Activated CD8-positive, alpha-beta memory T cell treated with anti-CD3 and anti-CD28 coated beads, Interleukin-2, amount 10 ng/mL, durations not matched to agents 7 days and 5 days (primary cell): ENCODE data around the gene ATRN. TPM values are rescaled to one million over a fixed set of nuclear protein-coding genes. Genes with fewer than 3 reads are reported as not detected.
"Not testable (repeated sequence)": the region's sequence is repeated elsewhere in the genome, so short reads cannot be mapped to it uniquely, and the experiment has no call there.

Experiments
- ATAC-seq: fragments of 150-1000 bp; cut with Tn5 transposase; one replicate; pipeline ENCODE4 v1.10.0; 2021; ENCODE audit warnings: moderate library complexity
- CTCF ChIA-PET: fragments of 350-600 bp; sonication (Branson Sonifier 250); formaldehyde crosslinking; loops from one replicate; lab custom pipeline; 2021; ENCODE audit warnings: antibody characterized with exemption; lab: Charles Lee
- DNase-seq: peaks from one replicate; pipeline ENCODE4 v3.0.0-alpha.2; 2020
- H3K27ac Mint-ChIP-seq: one replicate; pipeline ENCODE4 v1.8.0; 2021; ENCODE audit warnings: mild to moderate bottlenecking, mixed read lengths
- H3K27me3 Mint-ChIP-seq: one replicate; pipeline ENCODE4 v1.8.0; 2021; ENCODE audit warnings: mixed read lengths
- H3K36me3 Mint-ChIP-seq: one replicate; pipeline ENCODE4 v1.8.0; 2021; ENCODE audit warnings: mild to moderate bottlenecking, mixed read lengths
- H3K4me1 Mint-ChIP-seq: one replicate; pipeline ENCODE4 v1.8.0; 2021; ENCODE audit warnings: mixed read lengths
- H3K4me3 Mint-ChIP-seq: one replicate; pipeline ENCODE4 v1.8.0; 2021; ENCODE audit warnings: mild to moderate bottlenecking, moderate library complexity, mixed read lengths
- H3K9me3 Mint-ChIP-seq: one replicate; pipeline ENCODE4 v1.8.0; 2022; ENCODE audit warnings: low read depth, mixed read lengths
- total RNA-seq, 2 experiments: library from RNA; stranded (reverse); gene quantifications; one replicate each; pipeline ENCODE4 v1.2.3, GENCODE V29; 2021

The ATRN gene
- total RNA-seq, 2 experiments from 2014 or later, result 8.1 to 9.0 TPM

DNA sequence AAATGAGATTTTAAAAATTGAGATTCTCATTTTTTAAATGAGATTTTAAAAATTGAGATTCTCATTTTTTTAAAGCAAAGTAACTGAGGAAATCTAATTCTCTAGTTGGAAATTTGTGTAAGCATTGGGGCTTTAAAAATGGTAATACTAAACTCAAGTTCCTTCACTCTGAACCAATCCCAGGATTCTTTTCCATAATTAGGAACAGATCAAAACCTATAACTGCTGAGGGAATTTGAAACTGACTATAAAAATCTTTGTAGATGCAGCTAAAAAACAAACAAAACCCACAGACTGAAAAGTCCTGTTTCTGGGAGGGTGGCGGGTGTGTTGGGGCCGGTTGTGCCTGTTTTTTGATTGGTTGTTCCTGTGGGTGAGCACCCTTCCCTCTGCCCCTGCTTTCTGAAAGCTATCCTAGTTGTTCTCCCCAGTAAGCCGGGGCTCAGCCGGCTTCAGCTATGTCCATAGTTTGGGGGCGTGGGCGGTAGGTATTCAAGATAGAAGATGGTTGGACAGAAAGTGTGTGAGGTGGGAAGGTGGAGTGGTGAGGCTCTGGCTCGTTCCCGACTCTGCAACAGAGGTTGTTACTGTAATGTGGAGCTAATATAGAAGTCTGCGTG is 143.1 kb downstream of the ATRN start:
- no peak for DNase-seq
- Mint-ChIP-seq H3K27me3 (no peaks in the 10 kb centered on the region), H3K36me3 (no peaks in the 10 kb centered on the region), H3K27ac (no peak overlapping the region), H3K4me1 (no peaks in the 10 kb centered on the region), H3K9me3 (no peaks in the 10 kb centered on the region), H3K4me3 (no peak overlapping the region)
- CTCF ChIA-PET, result no interaction called here
- no peak for ATAC-seq

DNA sequence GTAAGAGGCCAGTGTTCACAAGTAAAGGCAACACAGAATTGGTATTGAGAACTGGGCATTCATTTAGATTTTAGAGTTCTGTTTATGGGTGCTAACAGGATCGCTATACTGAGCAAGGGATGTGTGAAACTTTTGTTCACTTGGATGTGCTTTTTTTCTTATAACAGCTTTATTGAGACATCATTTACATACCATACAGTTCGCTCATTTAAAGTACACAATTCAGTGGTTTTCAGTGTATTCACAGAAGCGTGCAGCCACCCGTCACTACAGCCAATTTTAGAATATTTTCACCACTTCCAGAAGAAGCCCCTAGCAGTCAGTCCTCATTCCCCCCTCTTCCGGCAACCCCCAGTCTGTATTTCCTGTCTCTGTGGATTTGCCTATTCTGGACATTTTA is 143.6 kb downstream of the ATRN start:
- Mint-ChIP-seq H3K27me3 (no peaks in the 10 kb centered on the region), H3K36me3 (no peaks in the 10 kb centered on the region), H3K4me1 (no peaks in the 10 kb centered on the region), H3K9me3 (no peaks in the 10 kb centered on the region), H3K27ac (no peak overlapping the region), H3K4me3 (no peak overlapping the region)
- no peak for ATAC-seq
- CTCF ChIA-PET, result no interaction called here
- no peak for DNase-seq

- H3K27ac Mint-ChIP-seq, ATAC-seq, H3K36me3 Mint-ChIP-seq, H3K27me3 Mint-ChIP-seq, H3K9me3 Mint-ChIP-seq, H3K4me1 Mint-ChIP-seq, DNase-seq, H3K4me3 Mint-ChIP-seq, CTCF ChIA-PET: not testable (repeated sequence)
Measured at GRCh38 chr20:3615171-3615840, 144.5 kb downstream of the ATRN start.

GRCh38 chr20:3616250-3616649 is 145.4 kb downstream of the ATRN start:
- H3K4me1 Mint-ChIP-seq, result no peaks in the 10 kb centered on the region
- ATAC-seq (no peak), DNase-seq (no peak)
- no peak overlapping the region for H3K4me3 Mint-ChIP-seq
- H3K9me3 Mint-ChIP-seq, result no peaks in the 10 kb centered on the region
- H3K27ac Mint-ChIP-seq, result no peak overlapping the region
- CTCF ChIA-PET, result no interaction called here
- H3K27me3 Mint-ChIP-seq, result no peaks in the 10 kb centered on the region
- no peaks in the 10 kb centered on the region for H3K36me3 Mint-ChIP-seq

GRCh38 chr20:3621111-3621510 is 150.3 kb downstream of the ATRN start:
- ATAC-seq, result no peak
- Mint-ChIP-seq H3K4me3 (no peak overlapping the region), H3K27ac (no peak overlapping the region), H3K27me3 (no peaks in the 10 kb centered on the region), H3K36me3 (no peaks in the 10 kb centered on the region), H3K4me1 (no peaks in the 10 kb centered on the region), H3K9me3 (no peaks in the 10 kb centered on the region)
- CTCF ChIA-PET, result no interaction called here
- no peak for DNase-seq

GRCh38 chr20:3622406-3622805 is 151.6 kb downstream of the ATRN start:
- ATAC-seq (no peak), DNase-seq (no peak)
- H3K9me3 Mint-ChIP-seq, result no peaks in the 10 kb centered on the region
- H3K27ac Mint-ChIP-seq, result no peak overlapping the region
- no peak overlapping the region for H3K4me3 Mint-ChIP-seq
- CTCF ChIA-PET, result no interaction called here
- no peaks in the 10 kb centered on the region for H3K27me3 Mint-ChIP-seq
- H3K36me3 Mint-ChIP-seq, result peaks cover 1% of the 10 kb centered on the region
- H3K4me1 Mint-ChIP-seq, result no peaks in the 10 kb centered on the region

GRCh38 chr20:3627476-3627875 is 156.7 kb downstream of the ATRN start:
- CTCF ChIA-PET, result no interaction called here
- no peak overlapping the region for H3K27ac Mint-ChIP-seq
- H3K4me3 Mint-ChIP-seq, result no peak overlapping the region
- ATAC-seq, result no peak
- no peaks in the 10 kb centered on the region for H3K4me1 Mint-ChIP-seq
- H3K9me3 Mint-ChIP-seq, result no peaks in the 10 kb centered on the region
- no peaks in the 10 kb centered on the region for H3K27me3 Mint-ChIP-seq
- DNase-seq, result no peak
- H3K36me3 Mint-ChIP-seq, result peaks cover 1% of the 10 kb centered on the region

- CTCF ChIA-PET, result no interaction called here
- DNase-seq (no peak), ATAC-seq (no peak)
- no peaks in the 10 kb centered on the region for H3K9me3 Mint-ChIP-seq
- H3K4me3 Mint-ChIP-seq, result no peak overlapping the region
- no peak overlapping the region for H3K27ac Mint-ChIP-seq
- H3K27me3 Mint-ChIP-seq, result no peaks in the 10 kb centered on the region
- peaks cover 1% of the 10 kb centered on the region for H3K36me3 Mint-ChIP-seq
- H3K4me1 Mint-ChIP-seq, result no peaks in the 10 kb centered on the region
Measured at GRCh38 chr20:3628502-3629314, 157.9 kb downstream of the ATRN start.

GRCh38 chr20:3629893-3630292 is 159.1 kb downstream of the ATRN start:
- no peak overlapping the region for H3K4me3 Mint-ChIP-seq

DNA sequence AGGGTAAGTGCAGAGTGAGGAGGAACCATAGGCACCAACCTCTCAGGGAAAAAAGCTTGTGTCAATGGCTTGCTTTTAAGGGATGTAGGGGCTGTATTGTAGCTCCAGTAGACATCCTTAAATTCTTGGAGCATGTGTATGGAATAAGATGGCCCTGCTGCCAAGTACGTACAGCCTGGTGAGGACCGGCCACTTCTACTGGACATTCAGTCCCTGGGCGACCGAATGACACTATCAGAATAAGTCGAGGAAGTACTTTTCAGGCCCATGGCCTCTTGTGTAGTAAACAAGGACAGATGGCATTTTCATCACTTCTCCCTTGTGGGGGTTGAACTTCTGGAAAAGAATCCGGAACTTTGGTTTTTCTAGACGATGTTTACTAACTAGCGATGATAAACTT is 159.6 kb downstream of the ATRN start:
- no peaks in the 10 kb centered on the region for H3K4me1 Mint-ChIP-seq
- no peaks in the 10 kb centered on the region for H3K9me3 Mint-ChIP-seq
- CTCF ChIA-PET, result interaction anchor here (1.2 to 1.6 kb wide), 3 partner anchors 46 to 73 kb away, joined by 3 to 9 read pairs (median 5); no protein-coding TSS in a partner anchor
- DNase-seq, result no peak
- no peak overlapping the region for H3K4me3 Mint-ChIP-seq
- ATAC-seq, result no peak
- H3K27me3 Mint-ChIP-seq, result no peaks in the 10 kb centered on the region
- H3K27ac Mint-ChIP-seq, result no peak overlapping the region
- peaks cover 1% of the 10 kb centered on the region for H3K36me3 Mint-ChIP-seq

More at GRCh38 chr20:3629893-3630292, 159.1 kb downstream of the ATRN start:
- DNase-seq, result no peak
- H3K9me3 Mint-ChIP-seq, result no peaks in the 10 kb centered on the region
- H3K4me1 Mint-ChIP-seq, result no peaks in the 10 kb centered on the region
- CTCF ChIA-PET, result interaction anchor here (1.2 to 1.6 kb wide), 2 partner anchors 47 to 72 kb away, joined by 3 to 9 read pairs; no protein-coding TSS in a partner anchor
- H3K36me3 Mint-ChIP-seq, result peaks cover 1% of the 10 kb centered on the region
- no peaks in the 10 kb centered on the region for H3K27me3 Mint-ChIP-seq
- no peak for ATAC-seq
- no peak overlapping the region for H3K27ac Mint-ChIP-seq

- Mint-ChIP-seq H3K27me3 (no peaks in the 10 kb centered on the region), H3K27ac (no peak overlapping the region), H3K36me3 (peaks cover 1% of the 10 kb centered on the region), H3K4me1 (no peaks in the 10 kb centered on the region), H3K4me3 (no peak overlapping the region), H3K9me3 (no peaks in the 10 kb centered on the region)
- DNase-seq (no peak), ATAC-seq (no peak)
- CTCF ChIA-PET, result interaction anchor here (1.2 kb wide), 1 partner anchor 69 kb away, joined by 5 read pairs; no protein-coding TSS in a partner anchor
Measured at GRCh38 chr20:3631534-3631933, 160.7 kb downstream of the ATRN start.

- Mint-ChIP-seq H3K27ac (no peak overlapping the region), H3K4me1 (no peaks in the 10 kb centered on the region), H3K9me3 (no peaks in the 10 kb centered on the region), H3K27me3 (no peaks in the 10 kb centered on the region), H3K36me3 (no peaks in the 10 kb centered on the region), H3K4me3 (no peak overlapping the region)
- DNase-seq, result no peak
- CTCF ChIA-PET, result interaction anchor here (0.6 kb wide), 1 partner anchor 63 kb away, joined by 3 read pairs; no protein-coding TSS in a partner anchor
- ATAC-seq, result no peak
Measured at GRCh38 chr20:3632311-3633004, 161.6 kb downstream of the ATRN start.

DNA sequence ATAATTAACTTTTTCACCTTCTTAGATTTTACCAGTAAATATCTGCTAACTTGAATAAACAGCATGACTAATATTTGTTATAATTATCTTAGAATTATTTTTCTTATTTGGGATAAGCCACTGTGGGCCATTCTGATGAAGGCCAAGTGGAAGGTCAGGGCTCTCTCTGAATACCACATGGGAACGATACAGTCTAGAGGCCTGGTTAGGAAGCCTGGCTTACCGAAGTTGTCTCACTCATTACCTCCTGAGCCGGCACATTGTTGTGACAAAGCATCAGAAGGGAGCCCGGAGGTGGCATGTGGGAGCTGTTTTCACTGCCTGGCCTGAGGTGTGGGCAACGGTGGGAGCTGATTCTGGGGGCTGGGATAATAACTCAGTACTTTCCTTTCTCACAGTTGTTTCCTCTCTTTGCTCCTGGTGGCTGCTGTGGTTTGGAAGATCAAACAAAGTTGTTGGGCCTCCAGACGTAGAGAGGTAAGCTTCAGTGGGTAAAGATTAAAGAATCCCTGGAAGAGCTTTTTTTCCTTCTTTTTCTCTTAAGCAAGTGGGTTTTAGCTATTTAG is 163.2 kb downstream of the ATRN start:
- ATAC-seq (no peak), DNase-seq (no peak)
- Mint-ChIP-seq H3K4me1 (no peaks in the 10 kb centered on the region), H3K4me3 (no peak overlapping the region), H3K9me3 (no peaks in the 10 kb centered on the region), H3K27me3 (no peaks in the 10 kb centered on the region), H3K36me3 (no peaks in the 10 kb centered on the region), H3K27ac (no peak overlapping the region)
- CTCF ChIA-PET, result no interaction called here
